ENCODE results near the gene UST. TPM values are rescaled to one million over a fixed set of nuclear protein-coding genes. Genes with fewer than 3 reads are reported as not detected.
"Not testable (repeated sequence)": the region's sequence is repeated elsewhere in the genome, so short reads cannot be mapped to it uniquely, and the experiment has no call there.

Gene UST
- total RNA-seq, 1 donor from 2014 or later = 33.3 TPM

- Histone ChIP-seq H3K9ac (no peak overlapping the region), H2AFZ (replicated peaks) (no peak overlapping the region), H4K20me1 (ENCODE audit: low read depth) (peaks cover 19% of the 10 kb centered on the region), H3K4me2 (peak overlapping the region; percentile 51), H3K27me3 (no peaks in the 10 kb centered on the region), H3K9me3 (ENCODE audit: low read depth) (no peaks in the 10 kb centered on the region), H3K36me3 (no peaks in the 10 kb centered on the region), H3K79me2 (ENCODE audit: low read depth) (peaks cover 76% of the 10 kb centered on the region), H3K27ac (peak overlapping the region; percentile 69), H3K4me3 (no peak overlapping the region), H3K4me1 (peaks cover 19% of the 10 kb centered on the region), H3F3A (ENCODE audit: low read depth) (peaks cover 17% of the 10 kb centered on the region)
- peaks cover 49% of the 10 kb centered on the region for H3K4me1 Mint-ChIP-seq
- peak overlapping the region; percentile 69 for H3K4me3 Mint-ChIP-seq
- TF ChIP-seq CTCF (IDR thresholded peaks at IDR 0.05) (no peak), EZH2 (IDR thresholded peaks at IDR 0.05) (no peak), EZH2phosphoT487 (IDR thresholded peaks at IDR 0.05) (no peak)
- H3K9me3 Mint-ChIP-seq = peaks cover 2% of the 10 kb centered on the region
- H3K27ac Mint-ChIP-seq = peak overlapping the region; percentile 88
- H3K36me3 Mint-ChIP-seq = peaks cover 6% of the 10 kb centered on the region
- DNase-seq (ENCODE audit: low spot score) = peak; percentile 75
- no peaks in the 10 kb centered on the region for H3K27me3 Mint-ChIP-seq (ENCODE audit: insufficient read depth, low read depth)
These were observed 128.0 kb downstream of the UST start for GRCh38 chr6:148874698-148875293.

- H3K79me2 ChIP-seq (ENCODE audit: low read depth) = peaks cover 74% of the 10 kb centered on the region
These were observed 131.9 kb downstream of the UST start for GRCh38 chr6:148878683-148879082.

GRCh38 chr6:148880742-148881141, 133.9 kb downstream of the UST start:
- not testable (repeated sequence) for H3K9me3 ChIP-seq (ENCODE audit: low read depth); H3K9ac ChIP-seq; H3K27ac ChIP-seq; H3K4me3 ChIP-seq; DNase-seq (ENCODE audit: low spot score); H4K20me1 ChIP-seq (ENCODE audit: low read depth); H3K27me3 Mint-ChIP-seq (ENCODE audit: insufficient read depth, low read depth); H3K4me3 Mint-ChIP-seq; H3K4me2 ChIP-seq; H3K27ac Mint-ChIP-seq; H3K27me3 ChIP-seq; H3K9me3 Mint-ChIP-seq; H3K36me3 Mint-ChIP-seq; H3K36me3 ChIP-seq; H2AFZ ChIP-seq (replicated peaks)
- Histone ChIP-seq H3K4me1 (peaks cover 18% of the 10 kb centered on the region), H3F3A (ENCODE audit: low read depth) (peaks cover 27% of the 10 kb centered on the region), H3K79me2 (ENCODE audit: low read depth) (peaks cover 71% of the 10 kb centered on the region)
- peaks cover 21% of the 10 kb centered on the region for H3K4me1 Mint-ChIP-seq

More at GRCh38 chr6:148878683-148879082, 131.9 kb downstream of the UST start:
- H3K9me3 Mint-ChIP-seq = peaks cover 2% of the 10 kb centered on the region
- no peak overlapping the region for H3K4me3 Mint-ChIP-seq
- H3K4me2 ChIP-seq = no peak overlapping the region
- H3K4me1 Mint-ChIP-seq = peaks cover 33% of the 10 kb centered on the region
- peaks cover 15% of the 10 kb centered on the region for H3K4me1 ChIP-seq
- H3K27me3 Mint-ChIP-seq (ENCODE audit: insufficient read depth, low read depth) = no peaks in the 10 kb centered on the region
- no peak overlapping the region for H3K27ac ChIP-seq
- H3K9me3 ChIP-seq (ENCODE audit: low read depth) = no peaks in the 10 kb centered on the region
- H3K36me3 Mint-ChIP-seq = peaks cover 9% of the 10 kb centered on the region
- no peaks in the 10 kb centered on the region for H3K27me3 ChIP-seq
- TF ChIP-seq EZH2phosphoT487 (IDR thresholded peaks at IDR 0.05) (no peak), EZH2 (IDR thresholded peaks at IDR 0.05) (no peak), CTCF (IDR thresholded peaks at IDR 0.05) (no peak)
- peak overlapping the region; percentile 13 for H3K27ac Mint-ChIP-seq
- H3K4me3 ChIP-seq = no peak overlapping the region
- H2AFZ ChIP-seq (replicated peaks) = no peak overlapping the region
- H3F3A ChIP-seq (ENCODE audit: low read depth) = peaks cover 19% of the 10 kb centered on the region
- DNase-seq (ENCODE audit: low spot score) = no peak
- H3K9ac ChIP-seq = no peak overlapping the region
- H4K20me1 ChIP-seq (ENCODE audit: low read depth) = peaks cover 9% of the 10 kb centered on the region
- H3K36me3 ChIP-seq = no peaks in the 10 kb centered on the region

- Mint-ChIP-seq H3K27ac (peak overlapping the region; percentile 67), H3K4me3 (no peak overlapping the region), H3K27me3 (ENCODE audit: insufficient read depth, low read depth) (no peaks in the 10 kb centered on the region), H3K4me1 (peaks cover 13% of the 10 kb centered on the region), H3K9me3 (no peaks in the 10 kb centered on the region), H3K36me3 (peaks cover 8% of the 10 kb centered on the region)
- Histone ChIP-seq H3K36me3 (no peaks in the 10 kb centered on the region), H3K9me3 (ENCODE audit: low read depth) (no peaks in the 10 kb centered on the region), H3K4me1 (peaks cover 28% of the 10 kb centered on the region), H2AFZ (replicated peaks) (no peak overlapping the region), H3K79me2 (ENCODE audit: low read depth) (peaks cover 61% of the 10 kb centered on the region), H3K27ac (no peak overlapping the region), H3K27me3 (no peaks in the 10 kb centered on the region), H3F3A (ENCODE audit: low read depth) (peaks cover 35% of the 10 kb centered on the region), H3K4me3 (no peak overlapping the region), H3K4me2 (no peak overlapping the region), H4K20me1 (ENCODE audit: low read depth) (peaks cover 4% of the 10 kb centered on the region), H3K9ac (no peak overlapping the region)
- no peak for DNase-seq (ENCODE audit: low spot score)
- TF ChIP-seq EZH2 (IDR thresholded peaks at IDR 0.05) = no peak
- TF ChIP-seq EZH2phosphoT487 (IDR thresholded peaks at IDR 0.05) = no peak
- no peak for TF ChIP-seq CTCF (IDR thresholded peaks at IDR 0.05)
These were observed 134.9 kb downstream of the UST start for GRCh38 chr6:148881593-148882311.
